ENCODE results near the gene RHBDD2. TPM values are rescaled to one million over a fixed set of nuclear protein-coding genes. Genes with fewer than 3 reads are reported as not detected.
"Not testable (repeated sequence)": the region's sequence is repeated elsewhere in the genome, so short reads cannot be mapped to it uniquely, and the experiment has no call there.

RHBDD2 gene
- total RNA-seq (10 to 100 TPM; 62.4 to 69.0 TPM), polyA plus RNA-seq (ENCODE audit: insufficient read length in 6 of 6) (10 to 100 TPM; 38.4 to 58.7 (median 44.0) TPM)
- long read RNA-seq, donor 1, transcript RHBDD2-201 (4 exons, 1,802 nt), result major isoform, 18 of 41 reads
- long read RNA-seq, donor 1, transcript RHBDD2-202 (5 exons, 1,878 nt), result minor isoform, 5 of 41 reads
- long read RNA-seq, donor 1, transcript RHBDD2-203 (3 exons, 1,274 nt), result minor isoform, 17 of 41 reads
- long read RNA-seq, donor 1, partial matches to known transcripts, result 0 of 41 reads
- long read RNA-seq, donor 1, other reads (novel, unspliced or antisense), result 0 of 41 reads
- long read RNA-seq, donor 2, transcript RHBDD2-203 (3 exons, 1,274 nt), result minor isoform, 6 of 52 reads
- long read RNA-seq, donor 2, transcript RHBDD2-202 (5 exons, 1,878 nt), result minor isoform, 6 of 52 reads
- long read RNA-seq, donor 2, transcript RHBDD2-201 (4 exons, 1,802 nt), result major isoform, 13 of 52 reads
- long read RNA-seq, donor 2, partial matches to known transcripts, result 25 of 52 reads
- long read RNA-seq, donor 2, other reads (novel, unspliced or antisense), result 0 of 52 reads
- long read RNA-seq, donor 3, transcript RHBDD2-203 (3 exons, 1,274 nt), result minor isoform, 6 of 34 reads
- long read RNA-seq, donor 3, transcript RHBDD2-201 (4 exons, 1,802 nt), result major isoform, 14 of 34 reads
- long read RNA-seq, donor 3, transcript RHBDD2-202 (5 exons, 1,878 nt), result minor isoform, 9 of 34 reads
- long read RNA-seq, donor 3, partial matches to known transcripts, result 5 of 34 reads
- long read RNA-seq, donor 3, other reads (novel, unspliced or antisense), result 0 of 34 reads
- long read RNA-seq, donor 4, transcript RHBDD2-202 (5 exons, 1,878 nt), result minor isoform, 10 of 53 reads
- long read RNA-seq, donor 4, transcript RHBDD2-207 (3 exons, 803 nt), result minor isoform, 5 of 53 reads
- long read RNA-seq, donor 4, transcript RHBDD2-201 (4 exons, 1,802 nt), result major isoform, 33 of 53 reads
- long read RNA-seq, donor 4, partial matches to known transcripts, result 0 of 53 reads
- long read RNA-seq, donor 4, other reads (novel, unspliced or antisense), result 5 of 53 reads
- long read RNA-seq, donor 5, transcript RHBDD2-201 (4 exons, 1,802 nt), result major isoform, 19 of 45 reads
- long read RNA-seq, donor 5, transcript RHBDD2-202 (5 exons, 1,878 nt), result minor isoform, 16 of 45 reads
- long read RNA-seq, donor 5, transcript RHBDD2-203 (3 exons, 1,274 nt), result minor isoform, 9 of 45 reads
- long read RNA-seq, donor 5, partial matches to known transcripts, result 0 of 45 reads
- long read RNA-seq, donor 5, other reads (novel, unspliced or antisense), result 0 of 45 reads
- long read RNA-seq, donor 6, transcript RHBDD2-201 (4 exons, 1,802 nt), result major isoform, 8 of 25 reads
- long read RNA-seq, donor 6, partial matches to known transcripts, result 8 of 25 reads
- long read RNA-seq, donor 6, other reads (novel, unspliced or antisense), result 0 of 25 reads
- long read RNA-seq, donor 7, transcript RHBDD2-201 (4 exons, 1,802 nt), result major isoform, 5 of 12 reads
- long read RNA-seq, donor 7, transcript RHBDD2-203 (3 exons, 1,274 nt), result major isoform, 5 of 12 reads
- long read RNA-seq, donor 7, partial matches to known transcripts, result 0 of 12 reads
- long read RNA-seq, donor 7, other reads (novel, unspliced or antisense), result 0 of 12 reads
- long read RNA-seq, donor 8, transcript RHBDD2-203 (3 exons, 1,274 nt), result major isoform, 22 of 50 reads
- long read RNA-seq, donor 8, transcript RHBDD2-202 (5 exons, 1,878 nt), result minor isoform, 10 of 50 reads
- long read RNA-seq, donor 8, transcript RHBDD2-201 (4 exons, 1,802 nt), result minor isoform, 16 of 50 reads
- long read RNA-seq, donor 8, partial matches to known transcripts, result 0 of 50 reads
- long read RNA-seq, donor 8, other reads (novel, unspliced or antisense), result 0 of 50 reads
- long read RNA-seq, donor 9, result 0 reads
- long read RNA-seq, donor 10, transcript RHBDD2-201 (4 exons, 1,802 nt), result major isoform, 45 of 69 reads
- long read RNA-seq, donor 10, transcript RHBDD2-202 (5 exons, 1,878 nt), result minor isoform, 15 of 69 reads
- long read RNA-seq, donor 10, partial matches to known transcripts, result 0 of 69 reads
- long read RNA-seq, donor 10, other reads (novel, unspliced or antisense), result 9 of 69 reads
- long read RNA-seq, donor 11, transcript RHBDD2-202 (5 exons, 1,878 nt), result minor isoform, 12 of 166 reads
- long read RNA-seq, donor 11, transcript RHBDD2-203 (3 exons, 1,274 nt), result minor isoform, 37 of 166 reads
- long read RNA-seq, donor 11, transcript RHBDD2-206 (2 exons, 636 nt), result minor isoform, 8 of 166 reads
- long read RNA-seq, donor 11, transcript RHBDD2-201 (4 exons, 1,802 nt), result major isoform, 66 of 166 reads
- long read RNA-seq, donor 11, partial matches to known transcripts, result 42 of 166 reads
- long read RNA-seq, donor 11, other reads (novel, unspliced or antisense), result 0 of 166 reads
- long read RNA-seq, donor 12, transcript RHBDD2-201 (4 exons, 1,802 nt), result minor isoform, 9 of 40 reads
- long read RNA-seq, donor 12, transcript RHBDD2-203 (3 exons, 1,274 nt), result major isoform, 19 of 40 reads
- long read RNA-seq, donor 12, transcript RHBDD2-202 (5 exons, 1,878 nt), result minor isoform, 8 of 40 reads
- long read RNA-seq, donor 12, partial matches to known transcripts, result 0 of 40 reads
- long read RNA-seq, donor 12, other reads (novel, unspliced or antisense), result 0 of 40 reads

DNA sequence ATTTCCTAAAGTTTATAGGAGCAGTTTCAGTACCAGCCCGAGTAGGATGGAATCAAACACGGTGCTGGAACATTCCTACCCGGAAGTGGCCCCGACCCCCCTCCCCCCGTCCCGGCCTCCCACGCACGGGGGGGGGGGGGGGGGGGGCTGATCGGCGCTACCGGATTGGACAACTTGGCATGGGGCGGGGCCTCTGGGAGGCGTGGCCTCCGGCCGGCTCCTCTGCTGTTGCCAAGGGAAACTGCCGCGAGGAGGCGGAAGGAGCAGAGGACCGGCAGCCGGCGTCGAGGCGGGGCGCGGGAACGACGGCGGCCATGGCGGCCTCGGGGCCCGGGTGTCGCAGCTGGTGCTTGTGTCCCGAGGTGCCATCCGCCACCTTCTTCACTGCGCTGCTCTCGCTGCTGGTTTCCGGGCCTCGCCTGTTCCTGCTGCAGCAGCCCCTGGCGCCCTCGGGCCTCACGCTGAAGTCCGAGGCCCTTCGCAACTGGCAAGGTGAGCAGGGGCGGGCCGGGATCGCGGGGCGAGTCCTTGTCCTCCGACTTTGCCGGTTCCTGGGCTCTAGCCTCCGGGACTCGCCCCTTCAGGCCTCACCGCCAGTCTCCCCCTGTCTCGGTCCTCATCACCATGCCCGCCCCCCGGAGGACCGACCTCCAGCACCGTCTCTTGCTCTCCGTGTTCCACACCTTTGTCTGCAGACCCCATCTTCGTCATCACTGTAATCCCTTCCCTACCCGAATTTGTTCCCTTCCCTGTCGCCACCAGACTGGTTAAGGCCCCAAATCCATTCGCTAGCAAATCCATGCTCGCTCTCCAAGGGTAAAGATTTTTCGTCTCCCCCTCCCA lies at the start of gene RHBDD2:
TSS of gene RHBDD2 (plus strand) at position 266 of the 843 bp plus-strand sequence. CDS start at position 315, 49 bp downstream.
- intact Hi-C loops (cut with DNase I), result no loop called here
- peak; percentile 99 for ATAC-seq

DNA sequence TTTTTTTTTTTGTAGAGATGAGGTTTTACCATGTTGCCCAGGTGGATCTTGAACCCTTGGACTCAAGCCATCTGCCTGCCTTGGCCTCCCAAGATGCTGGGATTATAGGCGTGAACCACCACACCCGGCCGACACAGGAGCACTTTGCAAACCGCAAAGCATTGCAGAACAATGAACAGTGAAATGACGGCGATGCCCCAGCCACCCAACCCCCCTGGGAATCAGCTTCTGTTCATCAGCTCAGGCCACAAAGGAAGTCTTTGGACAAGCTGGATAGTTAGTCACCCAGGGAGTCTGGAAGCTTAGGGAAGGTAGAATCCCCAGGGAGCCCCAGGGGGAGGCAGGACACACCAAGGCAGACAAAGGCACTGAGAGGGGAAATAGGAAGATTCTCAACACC lies 49.2 kb upstream of the RHBDD2 start:
- H3K27ac ChIP-seq; H3K36me3 ChIP-seq; H3K9me3 ChIP-seq; intact Hi-C loops (cut with DNase I); ATAC-seq; H3K4me1 ChIP-seq; H3K4me3 ChIP-seq; H3K27me3 ChIP-seq: not testable (repeated sequence)
- peak in 1 of 4 donors; percentile 73 for DNase-seq

More for the DNA sequence above, at the start of gene RHBDD2:
- DNase-seq, result peak; percentile 93 to 98 (median 97)
- Histone ChIP-seq H3K27me3 (no peaks in the 10 kb centered on the region), H3K4me3 (peak within 1 kb of the TSS; percentile 76 to 99), H3K4me1 (peaks cover 13 to 59% of the 10 kb centered on the region in 2 donors), H3K27ac (peak within 1 kb of the TSS; percentile 81 to 90), H3K36me3 (peaks cover 0 to 27% of the 10 kb centered on the region in 2 donors), H3K9me3 (no peaks in the 10 kb centered on the region)
- TF ChIP-seq, protein P1, sequence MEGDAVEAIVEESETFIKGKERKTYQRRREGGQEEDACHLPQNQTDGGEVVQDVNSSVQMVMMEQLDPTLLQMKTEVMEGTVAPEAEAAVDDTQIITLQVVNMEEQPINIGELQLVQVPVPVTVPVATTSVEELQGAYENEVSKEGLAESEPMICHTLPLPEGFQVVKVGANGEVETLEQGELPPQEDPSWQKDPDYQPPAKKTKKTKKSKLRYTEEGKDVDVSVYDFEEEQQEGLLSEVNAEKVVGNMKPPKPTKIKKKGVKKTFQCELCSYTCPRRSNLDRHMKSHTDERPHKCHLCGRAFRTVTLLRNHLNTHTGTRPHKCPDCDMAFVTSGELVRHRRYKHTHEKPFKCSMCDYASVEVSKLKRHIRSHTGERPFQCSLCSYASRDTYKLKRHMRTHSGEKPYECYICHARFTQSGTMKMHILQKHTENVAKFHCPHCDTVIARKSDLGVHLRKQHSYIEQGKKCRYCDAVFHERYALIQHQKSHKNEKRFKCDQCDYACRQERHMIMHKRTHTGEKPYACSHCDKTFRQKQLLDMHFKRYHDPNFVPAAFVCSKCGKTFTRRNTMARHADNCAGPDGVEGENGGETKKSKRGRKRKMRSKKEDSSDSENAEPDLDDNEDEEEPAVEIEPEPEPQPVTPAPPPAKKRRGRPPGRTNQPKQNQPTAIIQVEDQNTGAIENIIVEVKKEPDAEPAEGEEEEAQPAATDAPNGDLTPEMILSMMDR (IDR thresholded peaks at IDR 0.05), result no peak

DNA sequence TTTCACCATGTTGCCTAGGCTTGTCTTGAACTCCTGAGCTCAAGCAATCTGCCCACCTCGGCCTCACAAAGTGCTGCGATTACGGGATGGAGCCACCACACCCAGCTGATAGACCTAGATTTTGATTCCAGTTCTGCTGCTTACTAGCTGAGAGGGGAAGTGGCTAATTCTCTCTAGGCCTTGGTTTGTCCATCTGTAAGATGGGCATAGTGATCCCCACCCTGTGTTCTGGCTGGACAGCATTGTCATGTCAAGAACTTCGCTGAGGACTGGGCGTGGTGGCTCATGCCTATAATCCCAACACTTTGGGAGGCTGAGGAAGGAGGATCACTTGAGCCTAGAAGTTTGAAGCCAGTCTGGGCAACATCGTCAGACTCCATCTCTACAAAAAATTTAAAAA lies 47.9 kb upstream of the RHBDD2 start:
- no peaks in the 10 kb centered on the region for H3K27me3 ChIP-seq
- TF ChIP-seq, protein P1 (IDR thresholded peaks at IDR 0.05), result no peak
- no peak for DNase-seq
- no peak for ATAC-seq
- intact Hi-C loops (cut with DNase I), result no loop called here
- H3K27ac ChIP-seq, result no peak overlapping the region
- no peaks in the 10 kb centered on the region for H3K36me3 ChIP-seq
- no peaks in the 10 kb centered on the region for H3K4me1 ChIP-seq
- H3K9me3 ChIP-seq, result no peaks in the 10 kb centered on the region
- H3K4me3 ChIP-seq, result no peak overlapping the region

DNA sequence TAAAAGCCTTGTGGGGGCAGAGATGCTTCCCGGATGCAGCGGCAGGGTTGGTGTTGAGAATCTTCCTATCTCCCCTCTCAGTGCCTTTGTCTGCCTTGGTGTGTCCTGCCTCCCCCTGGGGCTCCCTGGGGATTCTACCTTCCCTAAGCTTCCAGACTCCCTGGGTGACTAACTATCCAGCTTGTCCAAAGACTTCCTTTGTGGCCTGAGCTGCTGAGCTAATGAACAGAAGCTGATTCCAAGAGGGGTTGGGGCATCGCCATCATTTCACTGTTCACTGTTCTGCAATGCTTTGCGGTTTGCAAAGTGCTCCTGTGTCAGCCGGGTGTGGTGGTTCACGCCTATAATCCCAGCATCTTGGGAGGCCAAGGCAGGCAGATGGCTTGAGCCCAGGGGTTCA lies 45.2 kb upstream of the RHBDD2 start:
- H3K4me3 ChIP-seq; H3K27me3 ChIP-seq; H3K4me1 ChIP-seq; H3K9me3 ChIP-seq; DNase-seq; H3K27ac ChIP-seq; ATAC-seq; intact Hi-C loops (cut with DNase I); H3K36me3 ChIP-seq: not testable (repeated sequence)
